ENCODE data around the gene SMG9. TPM values are rescaled to one million over a fixed set of nuclear protein-coding genes. Genes with fewer than 3 reads are reported as not detected.
A peak's percentile ranks its signal among the peaks of the same experiment; 100 is the strongest.

Gene SMG9
- total and polyA plus RNA-seq, 2 of the 4 experiments (the other 2 are of a cell fraction) = 4.8 to 24.3 TPM

DNA sequence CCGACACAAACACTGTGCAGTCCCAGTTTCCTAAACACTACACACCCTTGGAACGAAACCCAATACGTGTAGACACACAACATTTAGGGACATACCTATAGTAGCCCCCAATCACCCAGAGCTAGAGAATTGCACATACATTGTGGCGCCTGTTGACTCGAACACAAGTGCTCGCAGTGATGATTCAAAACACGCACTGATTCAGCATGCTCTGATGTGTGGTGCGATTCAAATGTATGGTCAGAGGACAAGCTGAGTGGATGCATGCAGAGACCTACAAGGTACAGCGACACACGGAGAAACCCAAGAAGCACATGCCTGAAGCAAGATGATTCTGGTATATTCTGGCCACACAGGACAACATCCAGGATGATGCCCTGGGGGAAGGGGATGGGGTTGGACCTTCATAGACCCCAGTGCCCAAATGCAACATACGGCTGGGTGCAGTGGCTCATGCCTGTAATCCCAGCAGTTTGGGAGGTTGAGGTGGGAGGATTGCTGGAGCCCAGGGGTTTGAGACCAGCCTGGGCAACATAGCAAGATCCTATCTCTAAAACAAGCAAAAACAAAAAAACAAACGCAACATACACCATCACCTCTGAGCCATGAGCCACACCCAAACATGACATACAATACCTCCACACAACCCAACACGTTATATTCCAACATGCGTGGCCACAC lies 27.0 kb upstream of the SMG9 start (continued):
- no peak for TF ChIP-seq BHLHE40 (IDR thresholded peaks at IDR 0.05; ENCODE audit: low read depth, low read length)

GRCh38 chr19:43780706-43781525 lies 26.2 kb upstream of the SMG9 start, which contains the start of gene KCNN4:
KCNN4 (minus strand) TSS chr19:43780973; CDS start chr19:43780861, 112 bp downstream.
- peak within 1 kb of the TSS; percentile 3; the same call in 1 of the 3 replicates for H2BK15ac ChIP-seq (ENCODE audit: low read depth, low read length)
- TF ChIP-seq FOS (IDR thresholded peaks at IDR 0.05; ENCODE audit: low read depth, low read length) (0 out of 2 replicates have a peak, but pooled peaks have one; percentile 42), MXI1 (IDR thresholded peaks at IDR 0.05; ENCODE audit: borderline replicate concordance, low read depth, low read length) (no peak), RAD21 (IDR thresholded peaks at IDR 0.05; ENCODE audit: low read length) (no peak), CTCF (conservative IDR thresholded peaks at IDR 0.05; ENCODE audit: low read depth, low read length) (no peak), BHLHE40 (IDR thresholded peaks at IDR 0.05; ENCODE audit: low read depth, low read length) (0 out of 2 replicates have a peak, but pooled peaks have one; percentile 9), RCOR1 (IDR thresholded peaks at IDR 0.05; ENCODE audit: insufficient replicate concordance, low read length) (no peak), SMC3 (IDR thresholded peaks at IDR 0.05; ENCODE audit: low read depth, low read length) (peak; percentile 6; the same call in 1 of the 2 replicates), RFX5 (IDR thresholded peaks at IDR 0.05; ENCODE audit: low read depth, low read length) (no peak), POLR2A (IDR thresholded peaks at IDR 0.05; ENCODE audit: low read depth, low read length) (no peak)
- TF ChIP-seq, protein P1, sequence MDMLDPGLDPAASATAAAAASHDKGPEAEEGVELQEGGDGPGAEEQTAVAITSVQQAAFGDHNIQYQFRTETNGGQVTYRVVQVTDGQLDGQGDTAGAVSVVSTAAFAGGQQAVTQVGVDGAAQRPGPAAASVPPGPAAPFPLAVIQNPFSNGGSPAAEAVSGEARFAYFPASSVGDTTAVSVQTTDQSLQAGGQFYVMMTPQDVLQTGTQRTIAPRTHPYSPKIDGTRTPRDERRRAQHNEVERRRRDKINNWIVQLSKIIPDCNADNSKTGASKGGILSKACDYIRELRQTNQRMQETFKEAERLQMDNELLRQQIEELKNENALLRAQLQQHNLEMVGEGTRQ (IDR thresholded peaks at IDR 0.05; ENCODE audit: low read depth, low read length) = no peak
- in situ Hi-C loops (cut with MboI; ENCODE audit: low sequenced_read_pairs) (loop anchor here (5.0 kb wide), 1 partner anchor 34 kb away; no protein-coding TSS in a partner anchor), dilution Hi-C loops (cut with HindIII; ENCODE audit: low sequenced_read_pairs, unreplicated experiment) (no loop called here), intact Hi-C loops (cut with micrococcal nuclease) (no loop called here)
- H3K9me1 ChIP-seq (ENCODE audit: insufficient read depth, low read length) = peaks cover 8% of the 10 kb centered on the region
- H2BK5ac ChIP-seq (ENCODE audit: low read depth, low read length, poor library complexity, severe bottlenecking) = no peak within 1 kb of the TSS
- H4K8ac ChIP-seq (ENCODE audit: low read depth in 2 of 2, low read length in 2 of 2) = peak within 1 kb of the TSS in 1 of 2 experiments; percentile 31; a peak in 1 of 4 replicates
- no peak; the same call in 1 of the 2 replicates for ATAC-seq (ENCODE audit: low read depth)
- 18% methylated on average over 5 of the region's 19 CpGs; no CpG with 5 or more reads in 1 of the 2 experiments for WGBS, 2 experiments (ENCODE audit: extremely low coverage in 2 of 2, insufficient read length in 1 of 2)
- H3K4me2 ChIP-seq (ENCODE audit: low read depth, low read length) = no peak within 1 kb of the TSS
- H4K91ac ChIP-seq (ENCODE audit: insufficient read depth, low read depth, low read length) = peak within 1 kb of the TSS; percentile 13; the same call in 1 of the 2 replicates
- H2BK20ac ChIP-seq (ENCODE audit: low read depth, low read length) = peak within 1 kb of the TSS; percentile 27; the same call in 1 of the 2 replicates
- DNase-seq = peak; percentile 67
- peak within 1 kb of the TSS; percentile 90 for H2AFZ ChIP-seq (replicated peaks; ENCODE audit: low read length, poor library complexity)
- no peaks in the 10 kb centered on the region for H3K27me3 ChIP-seq (ENCODE audit: control insufficient read depth, insufficient read depth, low read length)
- peak within 1 kb of the TSS; percentile 6 for H2BK120ac ChIP-seq (ENCODE audit: low read depth, low read length)
- no peak within 1 kb of the TSS for H3K27ac ChIP-seq (ENCODE audit: insufficient read depth, low read length)
- H2AK9ac ChIP-seq (replicated peaks; ENCODE audit: low read depth, low read length, poor library complexity) = peak within 1 kb of the TSS; percentile 89
- peak within 1 kb of the TSS; percentile 68 for H3K14ac ChIP-seq (replicated peaks; ENCODE audit: low read depth, low read length)
- H2AK5ac ChIP-seq (ENCODE audit: low read depth, low read length) = peak within 1 kb of the TSS; percentile 51
- peak within 1 kb of the TSS; percentile 66 for H3K4ac ChIP-seq (ENCODE audit: low read depth, low read length)
- peaks cover 12% of the 10 kb centered on the region for H3K4me1 ChIP-seq (ENCODE audit: control insufficient read depth, insufficient read depth, low read length)
- BruUV-seq (replicated peaks) = no TSS peak
- no peak within 1 kb of the TSS for H3K4me3 ChIP-seq (ENCODE audit: insufficient read depth, low read depth, low read length)
- no peak within 1 kb of the TSS for H4K5ac ChIP-seq (ENCODE audit: low read depth, low read length)
- H3K23ac ChIP-seq (ENCODE audit: low read depth, low read length) = peak within 1 kb of the TSS; percentile 48; the same call in 1 of the 2 replicates
- no peak within 1 kb of the TSS for H3K9ac ChIP-seq (ENCODE audit: low read depth, low read length)
- H3K79me1 ChIP-seq (ENCODE audit: low read depth in 1 of 2, low read length in 2 of 2) = no peaks in the 10 kb centered on the region
- H3K9me3 ChIP-seq (ENCODE audit: control insufficient read depth, insufficient read depth, low read length) = no peaks in the 10 kb centered on the region
- ChIA-PET POLR2A (ENCODE audit: unreplicated experiment) (no interaction called here), CTCF (no interaction called here)
- H3K36me3 ChIP-seq (ENCODE audit: control insufficient read depth, insufficient read depth, low read length) = no peaks in the 10 kb centered on the region
- H4K20me1 ChIP-seq (ENCODE audit: insufficient read depth, low read length) = no peaks in the 10 kb centered on the region
- H3K56ac ChIP-seq (ENCODE audit: extremely low read depth, insufficient read depth, low read length) = no peak within 1 kb of the TSS
- H3K18ac ChIP-seq (ENCODE audit: low read depth, low read length) = no peak within 1 kb of the TSS
